NT2/D1 (cell line): Measurements from ENCODE around the gene NRXN3.

ENCODE experiments used
- DNase-seq: peaks from one replicate; pipeline ENCODE4 v3.0.0-alpha.2; 2011; ENCODE audit warnings: low read depth, low spot score
- H3K27me3 ChIP-seq: 2 replicates; pipeline ENCODE4 v1.6.0; 2011; ENCODE audit warnings: mild to moderate bottlenecking; ENCODE audit not compliant: insufficient read length, insufficient read depth
- H3K36me3 ChIP-seq: 2 replicates; pipeline ENCODE4 v1.6.1; 2011; ENCODE audit warnings: mild to moderate bottlenecking, low read length, mixed read lengths; ENCODE audit not compliant: insufficient read depth, insufficient read length
- H3K4me1 ChIP-seq: 2 replicates; pipeline ENCODE4 v1.5.1; 2011; ENCODE audit not compliant: insufficient read depth, insufficient read length
- H3K4me3 ChIP-seq: 2 replicates; pipeline ENCODE4 v1.5.1; 2011; ENCODE audit warnings: low read depth; ENCODE audit not compliant: insufficient read length
- H3K9ac ChIP-seq: 2 replicates; pipeline ENCODE4 v1.6.0; 2011; ENCODE audit warnings: low read depth; ENCODE audit not compliant: insufficient read length
- H3K9me3 ChIP-seq: 2 replicates; pipeline ENCODE4 v1.5.1; 2011; ENCODE audit warnings: mild to moderate bottlenecking, low read length; ENCODE audit not compliant: insufficient read depth
- SUZ12 ChIP-seq: IDR thresholded peaks from 2 replicates; pipeline ENCODE4 v1.6.1; 2011; ENCODE audit not compliant: insufficient read length, insufficient read depth; ENCODE audit errors: extremely low read depth
- YY1 ChIP-seq: IDR thresholded peaks from 2 replicates; pipeline ENCODE4 v1.6.1; 2011; ENCODE audit not compliant: insufficient read length, insufficient read depth
- ZNF274 ChIP-seq: IDR thresholded peaks from 2 replicates; pipeline ENCODE4 v1.6.1; 2011; ENCODE audit warnings: mild to moderate bottlenecking, low read depth, low read length

NRXN3 gene

GRCh38 chr14:79831195-79831892, 1661.2 kb downstream of the NRXN3 start:
- Histone ChIP-seq H3K4me3 (no peak overlapping the region), H3K36me3 (no peaks in the 10 kb centered on the region), H3K27me3 (no peaks in the 10 kb centered on the region), H3K9ac (no peak overlapping the region), H3K9me3 (no peaks in the 10 kb centered on the region), H3K4me1 (no peaks in the 10 kb centered on the region)
- DNase-seq: no peak
- TF ChIP-seq SUZ12 (no peak), ZNF274 (no peak), YY1 (no peak)

DNA sequence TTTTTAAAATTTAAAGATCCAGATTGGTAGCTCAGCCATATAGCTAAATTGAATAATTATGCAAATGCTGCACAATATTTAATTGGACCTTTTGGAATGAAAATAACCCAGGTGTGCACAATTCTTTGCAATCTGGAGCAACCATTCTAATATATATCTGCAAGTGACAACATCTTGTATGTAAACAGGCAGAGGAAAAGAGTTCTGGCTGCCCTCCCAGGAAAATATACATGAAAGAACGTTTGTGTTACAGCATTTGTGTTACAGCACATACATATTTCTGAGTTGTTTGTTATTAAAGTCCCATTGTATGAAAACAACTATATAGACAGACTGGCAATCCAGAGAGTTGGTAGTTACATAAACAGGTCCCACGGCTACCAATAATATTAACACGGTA, 1663.6 kb downstream of the NRXN3 start:
- Histone ChIP-seq H3K27me3 (no peaks in the 10 kb centered on the region), H3K36me3 (no peaks in the 10 kb centered on the region), H3K4me1 (no peaks in the 10 kb centered on the region), H3K9me3 (no peaks in the 10 kb centered on the region), H3K4me3 (no peak overlapping the region), H3K9ac (no peak overlapping the region)
- TF ChIP-seq SUZ12: no peak
- no peak for TF ChIP-seq YY1
- no peak for TF ChIP-seq ZNF274
- no peak for DNase-seq

- H3K36me3 ChIP-seq: no peaks in the 10 kb centered on the region
- no peak overlapping the region for H3K9ac ChIP-seq
- DNase-seq: no peak
- H3K9me3 ChIP-seq: no peaks in the 10 kb centered on the region
- no peak overlapping the region for H3K4me3 ChIP-seq
- no peaks in the 10 kb centered on the region for H3K4me1 ChIP-seq
- no peak for TF ChIP-seq ZNF274
- TF ChIP-seq SUZ12: no peak
- no peak for TF ChIP-seq YY1
- no peaks in the 10 kb centered on the region for H3K27me3 ChIP-seq
These were observed 1664.7 kb downstream of the NRXN3 start for GRCh38 chr14:79834868-79835267.

DNA sequence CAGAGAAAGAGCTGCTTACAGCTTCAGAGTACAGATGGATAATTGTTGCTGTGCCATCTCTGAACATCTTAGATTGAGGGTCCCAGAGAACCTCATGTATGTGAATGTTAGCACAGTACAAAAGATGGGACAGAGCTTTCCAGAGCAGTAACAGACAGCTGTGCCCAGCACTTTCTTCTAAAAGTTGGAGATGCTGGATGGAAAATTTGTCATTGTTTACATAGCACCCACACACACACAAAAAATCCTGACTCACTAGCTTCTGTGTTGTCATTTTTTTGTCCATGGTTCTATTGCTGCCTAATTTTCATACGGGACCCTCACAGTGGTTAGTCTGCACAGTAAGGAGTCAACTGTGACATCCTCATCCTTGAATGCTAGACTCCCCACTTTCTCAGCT, 1666.4 kb downstream of the NRXN3 start:
- TF ChIP-seq YY1: no peak
- no peak for TF ChIP-seq ZNF274
- TF ChIP-seq SUZ12: no peak
- H3K36me3 ChIP-seq: no peaks in the 10 kb centered on the region
- no peaks in the 10 kb centered on the region for H3K27me3 ChIP-seq
- H3K9me3 ChIP-seq: no peaks in the 10 kb centered on the region
- H3K4me3 ChIP-seq: no peak overlapping the region
- no peak overlapping the region for H3K9ac ChIP-seq
- H3K4me1 ChIP-seq: no peaks in the 10 kb centered on the region
- no peak for DNase-seq

GRCh38 chr14:79837699-79838098, 1667.5 kb downstream of the NRXN3 start:
- Histone ChIP-seq H3K9me3 (no peaks in the 10 kb centered on the region), H3K4me3 (no peak overlapping the region), H3K36me3 (no peaks in the 10 kb centered on the region), H3K27me3 (no peaks in the 10 kb centered on the region), H3K9ac (no peak overlapping the region), H3K4me1 (no peaks in the 10 kb centered on the region)
- DNase-seq: no peak
- TF ChIP-seq SUZ12: no peak
- no peak for TF ChIP-seq ZNF274
- TF ChIP-seq YY1: no peak

- Histone ChIP-seq H3K36me3 (no peaks in the 10 kb centered on the region), H3K4me1 (no peaks in the 10 kb centered on the region), H3K27me3 (no peaks in the 10 kb centered on the region), H3K9ac (no peak overlapping the region), H3K4me3 (no peak overlapping the region), H3K9me3 (no peaks in the 10 kb centered on the region)
- no peak for TF ChIP-seq SUZ12
- no peak for TF ChIP-seq YY1
- no peak for TF ChIP-seq ZNF274
- no peak for DNase-seq
These were observed 1669.9 kb downstream of the NRXN3 start for GRCh38 chr14:79840103-79840502.

DNA sequence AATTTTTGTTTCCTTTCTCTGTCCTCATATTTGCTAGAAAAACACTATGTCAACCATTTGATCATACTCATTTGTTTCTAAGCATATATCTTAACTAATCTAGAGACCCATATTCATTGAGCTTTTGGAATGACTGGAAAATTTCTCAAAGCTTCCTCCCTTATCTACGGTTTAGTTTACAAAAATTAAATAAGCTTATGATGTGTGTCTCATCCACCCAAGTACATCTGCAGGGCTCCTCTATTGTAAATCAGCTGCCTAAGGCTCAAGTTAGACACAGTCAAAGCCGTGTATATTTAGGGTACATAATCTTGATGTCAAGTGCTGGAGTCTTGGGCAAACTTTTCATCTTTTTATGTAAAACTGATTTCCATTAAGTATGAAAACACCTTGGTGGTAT, 1670.7 kb downstream of the NRXN3 start:
- no peak overlapping the region for H3K4me3 ChIP-seq
- H3K36me3 ChIP-seq: no peaks in the 10 kb centered on the region
- DNase-seq: no peak
- no peak overlapping the region for H3K9ac ChIP-seq
- no peaks in the 10 kb centered on the region for H3K9me3 ChIP-seq
- TF ChIP-seq SUZ12 (no peak), ZNF274 (no peak), YY1 (no peak)
- no peaks in the 10 kb centered on the region for H3K27me3 ChIP-seq
- H3K4me1 ChIP-seq: no peaks in the 10 kb centered on the region

DNA sequence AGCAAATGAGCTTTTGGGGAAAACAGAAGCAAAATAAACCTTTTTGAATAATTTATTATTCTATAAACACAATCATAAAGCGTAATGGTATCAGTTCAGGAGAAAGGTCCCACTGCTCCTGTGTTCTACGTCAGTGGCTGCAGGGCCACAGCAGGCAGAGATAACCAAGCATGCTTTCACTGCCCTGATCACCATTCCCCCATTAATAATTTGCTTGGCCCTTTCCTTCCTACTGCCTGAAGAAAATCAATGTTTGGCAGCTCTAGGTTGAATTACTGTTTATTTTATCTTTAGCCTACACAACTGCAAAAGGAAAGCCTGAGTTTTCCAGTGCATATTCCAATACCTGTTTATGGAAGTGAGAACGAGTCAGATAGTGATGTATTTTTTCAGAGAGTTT, 1671.3 kb downstream of the NRXN3 start:
- DNase-seq: no peak
- Histone ChIP-seq H3K4me3 (no peak overlapping the region), H3K9me3 (no peaks in the 10 kb centered on the region), H3K4me1 (no peaks in the 10 kb centered on the region), H3K9ac (no peak overlapping the region), H3K27me3 (no peaks in the 10 kb centered on the region), H3K36me3 (no peaks in the 10 kb centered on the region)
- TF ChIP-seq ZNF274: no peak
- TF ChIP-seq YY1: no peak
- TF ChIP-seq SUZ12: no peak
